Astrocyte (in vitro differentiated cells and primary cell): ENCODE data around the gene ACSF2. TPM values are rescaled to one million over a fixed set of nuclear protein-coding genes. Genes with fewer than 3 reads are reported as not detected.

Experiments used
- DNase-seq: peaks from one replicate; pipeline ENCODE4 v3.0.0-alpha.2; 2010; ENCODE audit warnings: low read depth
- FAIRE-seq: peaks from 2 replicates; lab custom pipeline; 2011; peaks lifted over from hg19 to GRCh38; lab: Jason Lieb, UNC
- H2AFZ ChIP-seq: 2 replicates; pipeline ENCODE4 v1.6.0; 2012; ENCODE audit warnings: low read depth, low read length, inconsistent platforms
- H3K27ac ChIP-seq: 2 replicates; pipeline ENCODE4 v1.5.1; 2011; ENCODE audit warnings: low read depth, low read length, inconsistent platforms
- H3K27me3 ChIP-seq: 2 replicates; pipeline ENCODE4 v1.6.0; 2011; ENCODE audit warnings: low read length, inconsistent platforms; ENCODE audit not compliant: insufficient read depth
- H3K36me3 ChIP-seq: 2 replicates; pipeline ENCODE4 v1.5.1; 2011; ENCODE audit warnings: low read length, inconsistent platforms; ENCODE audit not compliant: insufficient read depth
- H3K4me1 ChIP-seq: 2 replicates; pipeline ENCODE4 v1.5.1; 2011; ENCODE audit warnings: low read length, inconsistent platforms; ENCODE audit not compliant: insufficient read depth
- H3K4me2 ChIP-seq: 2 replicates; pipeline ENCODE4 v1.6.0; 2012; ENCODE audit warnings: low read length, inconsistent platforms
- H3K4me3 ChIP-seq: 2 replicates; pipeline ENCODE4 v1.5.1; 2011; ENCODE audit warnings: low read depth, mild to moderate bottlenecking, low read length, inconsistent platforms; ENCODE audit not compliant: insufficient read depth
- H3K79me2 ChIP-seq: 2 replicates; pipeline ENCODE4 v1.6.0; 2012; ENCODE audit warnings: mild to moderate bottlenecking, low read length, inconsistent platforms; ENCODE audit not compliant: insufficient read depth
- H3K9ac ChIP-seq: 2 replicates; pipeline ENCODE4 v1.6.0; 2012; ENCODE audit warnings: mild to moderate bottlenecking, low read length, inconsistent platforms
- H3K9me3 ChIP-seq: 2 replicates; pipeline ENCODE4 v1.5.1; 2012; ENCODE audit warnings: low read depth, mild to moderate bottlenecking, low read length, inconsistent platforms; ENCODE audit not compliant: insufficient read depth
- H4K20me1 ChIP-seq: 2 replicates; pipeline ENCODE4 v1.6.0; 2012; ENCODE audit warnings: low read length, inconsistent platforms; ENCODE audit not compliant: insufficient read depth
- H3K27ac Mint-ChIP-seq: one replicate; pipeline ENCODE4 v1.8.0; 2021; ENCODE audit warnings: mild to moderate bottlenecking, mixed read lengths; ENCODE audit not compliant: unreplicated experiment
- H3K27me3 Mint-ChIP-seq: one replicate; pipeline ENCODE4 v1.8.0; 2021; ENCODE audit warnings: low read depth, mixed read lengths; ENCODE audit not compliant: unreplicated experiment
- H3K36me3 Mint-ChIP-seq: one replicate; pipeline ENCODE4 v1.8.0; 2021; ENCODE audit warnings: low read depth, mixed read lengths; ENCODE audit not compliant: unreplicated experiment
- H3K4me1 Mint-ChIP-seq: one replicate; pipeline ENCODE4 v1.8.0; 2021; ENCODE audit warnings: low read depth, mixed read lengths; ENCODE audit not compliant: unreplicated experiment
- H3K4me3 Mint-ChIP-seq: one replicate; pipeline ENCODE4 v1.8.0; 2021; ENCODE audit warnings: mild to moderate bottlenecking, moderate library complexity, mixed read lengths; ENCODE audit not compliant: unreplicated experiment
- H3K9me3 Mint-ChIP-seq: one replicate; pipeline ENCODE4 v1.8.0; 2021; ENCODE audit warnings: mild to moderate bottlenecking, mixed read lengths; ENCODE audit not compliant: unreplicated experiment
- CTCF ChIP-seq: IDR thresholded peaks from 2 replicates; pipeline ENCODE4 v1.5.1; 2011; ENCODE audit warnings: low read depth, mild to moderate bottlenecking, inconsistent platforms, low read length, moderate library complexity; ENCODE audit not compliant: insufficient read depth
- EZH2 ChIP-seq: IDR thresholded peaks from 2 replicates; pipeline ENCODE4 v1.6.1; 2012; ENCODE audit warnings: mild to moderate bottlenecking, low read length, inconsistent platforms; ENCODE audit not compliant: insufficient read depth
- total RNA-seq: library from RNA; stranded (reverse); gene quantifications from 2 replicates; pipeline ENCODE4 v1.2.1, GENCODE V29; 2021

ACSF2 gene
- total RNA-seq, 1 donor from 2014 or later = 28.3 TPM

GRCh38 chr17:50460831-50461526, 35.0 kb downstream of the ACSF2 start:
- Histone ChIP-seq H3K4me1 (no peaks in the 10 kb centered on the region), H3K9me3 (no peaks in the 10 kb centered on the region), H3K27me3 (no peaks in the 10 kb centered on the region), H3K9ac (no peak overlapping the region), H3K4me2 (no peak overlapping the region), H4K20me1 (peaks cover 12% of the 10 kb centered on the region), H3K27ac (no peak overlapping the region), H3K36me3 (no peaks in the 10 kb centered on the region), H2AFZ (no peak overlapping the region), H3K4me3 (no peak overlapping the region), H3K79me2 (no peaks in the 10 kb centered on the region)
- H3K4me3 Mint-ChIP-seq = no peak overlapping the region
- no peak for DNase-seq
- peaks cover 28% of the 10 kb centered on the region for H3K36me3 Mint-ChIP-seq
- no peak for FAIRE-seq
- H3K27me3 Mint-ChIP-seq = peaks cover 4% of the 10 kb centered on the region
- TF ChIP-seq EZH2 (no peak), CTCF (no peak)
- peaks cover 14% of the 10 kb centered on the region for H3K4me1 Mint-ChIP-seq
- no peak overlapping the region for H3K27ac Mint-ChIP-seq
- peaks cover 2% of the 10 kb centered on the region for H3K9me3 Mint-ChIP-seq

GRCh38 chr17:50461550-50462132, 35.6 kb downstream of the ACSF2 start:
- no peaks in the 10 kb centered on the region for H3K9me3 ChIP-seq
- no peak overlapping the region for H3K4me3 ChIP-seq
- H3K27ac Mint-ChIP-seq = no peak overlapping the region
- DNase-seq (no peak), FAIRE-seq (no peak)
- H4K20me1 ChIP-seq = peaks cover 12% of the 10 kb centered on the region
- H3K27ac ChIP-seq = no peak overlapping the region
- H3K4me2 ChIP-seq = no peak overlapping the region
- TF ChIP-seq EZH2 (no peak), CTCF (no peak)
- no peaks in the 10 kb centered on the region for H3K4me1 ChIP-seq
- peaks cover 14% of the 10 kb centered on the region for H3K4me1 Mint-ChIP-seq
- H3K9me3 Mint-ChIP-seq = peaks cover 2% of the 10 kb centered on the region
- no peak overlapping the region for H2AFZ ChIP-seq
- H3K36me3 Mint-ChIP-seq = peaks cover 30% of the 10 kb centered on the region
- H3K4me3 Mint-ChIP-seq = no peak overlapping the region
- H3K9ac ChIP-seq = no peak overlapping the region
- H3K27me3 Mint-ChIP-seq = peaks cover 4% of the 10 kb centered on the region
- no peaks in the 10 kb centered on the region for H3K79me2 ChIP-seq
- no peaks in the 10 kb centered on the region for H3K27me3 ChIP-seq
- H3K36me3 ChIP-seq = no peaks in the 10 kb centered on the region

GRCh38 chr17:50462446-50462845, 36.4 kb downstream of the ACSF2 start:
- Histone ChIP-seq H2AFZ (no peak overlapping the region), H3K27ac (no peak overlapping the region), H3K27me3 (no peaks in the 10 kb centered on the region), H3K79me2 (no peaks in the 10 kb centered on the region), H3K4me2 (no peak overlapping the region), H3K4me3 (no peak overlapping the region), H4K20me1 (peaks cover 12% of the 10 kb centered on the region), H3K9ac (no peak overlapping the region), H3K9me3 (no peaks in the 10 kb centered on the region), H3K36me3 (no peaks in the 10 kb centered on the region), H3K4me1 (no peaks in the 10 kb centered on the region)
- no peak overlapping the region for H3K4me3 Mint-ChIP-seq
- peaks cover 2% of the 10 kb centered on the region for H3K9me3 Mint-ChIP-seq
- peaks cover 14% of the 10 kb centered on the region for H3K4me1 Mint-ChIP-seq
- peaks cover 31% of the 10 kb centered on the region for H3K36me3 Mint-ChIP-seq
- no peak overlapping the region for H3K27ac Mint-ChIP-seq
- FAIRE-seq (no peak), DNase-seq (no peak)
- H3K27me3 Mint-ChIP-seq = peaks cover 4% of the 10 kb centered on the region
- TF ChIP-seq EZH2 (no peak), CTCF (no peak)
